Panc1 (cell line): ENCODE results near the gene ZBTB7A. TPM values are rescaled to one million over a fixed set of nuclear protein-coding genes. Genes with fewer than 3 reads are reported as not detected.

Source experiments
- ATAC-seq: fragments of 200-7000 bp; cut with Tn5 transposase; 2 replicates; pipeline ENCODE4 v1.9.1; 2020; ENCODE audit warnings: mild to moderate bottlenecking, moderate library complexity
- BruUV-seq: library from RNA; stranded (reverse); fragments of 400-500 nt; replicated peaks from 2 replicates; lab custom pipeline; 2021; lab: Mats Ljungman, UMichigan
- CTCF ChIA-PET: fragments of 300-600 bp; sonication (Branson Sonifier 250); formaldehyde crosslinking; loops from one replicate; lab custom pipeline; 2022; ENCODE audit warnings: antibody characterized with exemption; lab: Charles Lee
- POLR2A ChIA-PET: fragments of 300-600 bp; sonication (Branson Sonifier 250); formaldehyde crosslinking; loops from one replicate; lab custom pipeline; 2022; ENCODE audit warnings: antibody characterized with exemption; lab: Charles Lee
- DNase-seq: peaks from one replicate; pipeline ENCODE4 v3.0.0-alpha.2; 2010; ENCODE audit warnings: low read depth, low spot score
- H3K27ac ChIP-seq: 2 replicates; pipeline ENCODE4 v1.5.1; 2011; ENCODE audit warnings: mild to moderate bottlenecking, low read length, inconsistent platforms
- H3K27me3 ChIP-seq: fragments of 200-500 bp; sonication (Bioruptor generic); 2 replicates; pipeline ENCODE4 v1.6.0; 2014; ENCODE audit warnings: low read length, inconsistent platforms; ENCODE audit not compliant: control insufficient read depth, insufficient read depth
- H3K36me3 ChIP-seq: fragments of 200-500 bp; sonication (Bioruptor generic); 2 replicates; pipeline ENCODE4 v1.5.1; 2014; ENCODE audit warnings: inconsistent platforms, mild to moderate bottlenecking, low read length, moderate library complexity; ENCODE audit not compliant: control insufficient read depth, insufficient read depth
- H3K4me1 ChIP-seq: 2 replicates; pipeline ENCODE4 v1.5.1; 2011; ENCODE audit warnings: inconsistent platforms, mild to moderate bottlenecking, low read length, moderate library complexity; ENCODE audit not compliant: control insufficient read depth, insufficient read depth
- H3K4me3 ChIP-seq, 2 experiments: 2 replicates each; pipeline ENCODE4 v1.5.1; 2011 to 2012; ENCODE audit warnings: low read depth in 2 of 2, low read length in 2 of 2, mild to moderate bottlenecking in 2 of 2, inconsistent platforms in 1 of 2, moderate library complexity in 1 of 2
- H3K9me3 ChIP-seq: fragments of 200-500 bp; sonication (Bioruptor generic); 2 replicates; pipeline ENCODE4 v1.5.1; 2014; ENCODE audit warnings: low read depth, mild to moderate bottlenecking, inconsistent platforms, low read length, moderate library complexity; ENCODE audit not compliant: control insufficient read depth, insufficient read depth
- CTCF ChIP-seq: fragments of 450-650 bp; IDR thresholded peaks from 2 replicates; pipeline ENCODE4 v1.5.1; 2017; ENCODE audit warnings: mild to moderate bottlenecking
- POLR2AphosphoS5 ChIP-seq: IDR thresholded peaks from 2 replicates; pipeline ENCODE4 v1.6.1; 2012; ENCODE audit warnings: mild to moderate bottlenecking, low read depth, low read length, moderate library complexity
- REST ChIP-seq, 2 experiments: IDR thresholded peaks; 2 replicates each; pipeline ENCODE4 v1.6.1; 2011 to 2012; ENCODE audit warnings: low read depth in 2 of 2, control low read depth in 1 of 2, low read length in 1 of 2, mild to moderate bottlenecking in 1 of 2, moderate library complexity in 1 of 2; ENCODE audit not compliant: insufficient read depth in 1 of 2
- SIN3A ChIP-seq: IDR thresholded peaks from 2 replicates; pipeline ENCODE4 v1.6.1; 2012; ENCODE audit warnings: low read depth, mild to moderate bottlenecking, low read length, moderate library complexity, borderline replicate concordance; ENCODE audit not compliant: insufficient read depth
- TCF7L2 ChIP-seq: IDR thresholded peaks from 2 replicates; pipeline ENCODE4 v1.6.1; 2011; ENCODE audit warnings: mild to moderate bottlenecking, low read depth, low read length, inconsistent platforms
- in situ Hi-C: cut with HindIII; loops from 2 replicates; pipeline ENCODE4 v1.10.0; 2016; ENCODE audit warnings: low sequenced_read_pairs, low pct_unique_long_range_greater_than_20kb
- intact Hi-C: fragments of 100-400 bp; cut with micrococcal nuclease; formaldehyde crosslinking; loops from one replicate; pipeline ENCODE4 v1.10.0; 2022; ENCODE audit not compliant: unreplicated experiment
- total RNA-seq: library from RNA; stranded (reverse); gene quantifications from one replicate; pipeline ENCODE4 v1.2.1, GENCODE V29; 2021; ENCODE audit not compliant: unreplicated experiment

Gene ZBTB7A
- total RNA-seq, 1 experiment from 2014 or later = 48.0 TPM

GRCh38 chr19:4015705-4016402, 50.8 kb downstream of the ZBTB7A start:
- Histone ChIP-seq H3K4me3 (no peak overlapping the region), H3K9me3 (no peaks in the 10 kb centered on the region), H3K27ac (no peak overlapping the region), H3K27me3 (no peaks in the 10 kb centered on the region), H3K36me3 (no peaks in the 10 kb centered on the region), H3K4me1 (no peaks in the 10 kb centered on the region)
- POLR2A ChIA-PET = no interaction called here
- DNase-seq (no peak), ATAC-seq (no peak)
- CTCF ChIA-PET = no interaction called here
- in situ Hi-C loops (no loop called here), intact Hi-C loops (no loop called here)
- BruUV-seq = no TSS peak
- TF ChIP-seq CTCF (no peak), REST (IDR thresholded peaks at IDR 0.05; ENCODE audit: insufficient read depth in 1 of 2, low read depth in 2 of 2, low read length in 1 of 2) (no peak), POLR2AphosphoS5 (no peak), TCF7L2 (no peak), SIN3A (no peak)

GRCh38 chr19:4014541-4015491, 51.9 kb downstream of the ZBTB7A start:
- TF ChIP-seq TCF7L2 (no peak), SIN3A (no peak)
- Histone ChIP-seq H3K36me3 (no peaks in the 10 kb centered on the region), H3K9me3 (no peaks in the 10 kb centered on the region), H3K27me3 (no peaks in the 10 kb centered on the region), H3K4me1 (no peaks in the 10 kb centered on the region), H3K27ac (no peak overlapping the region), H3K4me3 (no peak overlapping the region)
- no peak for DNase-seq
- ChIA-PET POLR2A (no interaction called here), CTCF (no interaction called here)
- BruUV-seq = no TSS peak
- intact Hi-C loops (no loop called here), in situ Hi-C loops (no loop called here)
- ATAC-seq = peak; percentile 50; the same call in 1 of the 2 replicates
